Measurements from ENCODE around the gene FAM111A. TPM values are rescaled to one million over a fixed set of nuclear protein-coding genes. Genes with fewer than 3 reads are reported as not detected.
"Not testable (repeated sequence)": the region's sequence is repeated elsewhere in the genome, so short reads cannot be mapped to it uniquely, and the experiment has no call there.

Gene FAM111A
- total RNA-seq, 1 experiment from 2014 or later: 54.8 TPM

- Histone ChIP-seq H3K27me3 (replicated peaks; ENCODE audit: insufficient read depth, low read depth, low read length, poor library complexity) (no peaks in the 10 kb centered on the region), H3K36me3 (ENCODE audit: insufficient read depth, low read length, poor library complexity, severe bottlenecking) (peaks cover 70% of the 10 kb centered on the region), H3K4me3 (ENCODE audit: low read depth, low read length, poor library complexity, severe bottlenecking) (no peak overlapping the region), H3K4me1 (ENCODE audit: insufficient read depth, low read length, poor library complexity, severe bottlenecking) (no peaks in the 10 kb centered on the region), H3K27ac (ENCODE audit: low read depth, low read length, poor library complexity, severe bottlenecking) (no peak overlapping the region), H3K9me3 (ENCODE audit: low read depth, low read length, poor library complexity, severe bottlenecking) (peaks cover 32% of the 10 kb centered on the region)
- no peak for DNase-seq (ENCODE audit: low spot score)
- TF ChIP-seq CTCF (conservative IDR thresholded peaks at IDR 0.05; ENCODE audit: low read depth, low read length) (no peak), EZH2 (IDR thresholded peaks at IDR 0.05; ENCODE audit: borderline replicate concordance, low read depth, low read length, poor library complexity, severe bottlenecking) (no peak)
- intact Hi-C loops (cut with micrococcal nuclease; ENCODE audit: unreplicated experiment): no loop called here
- POLR2A ChIA-PET (ENCODE audit: low non-redundant PET): no interaction called here
- no TSS peak for BruUV-seq (replicated peaks)
- CTCF ChIA-PET: no interaction called here
Measured at GRCh38 chr11:59119826-59120225, 22.8 kb upstream of the FAM111A start.

- no peaks in the 10 kb centered on the region for H3K36me3 ChIP-seq (ENCODE audit: insufficient read depth, low read length, poor library complexity, severe bottlenecking)
- H3K9me3 ChIP-seq (ENCODE audit: low read depth, low read length, poor library complexity, severe bottlenecking): peaks cover 15% of the 10 kb centered on the region
- no peaks in the 10 kb centered on the region for H3K4me1 ChIP-seq (ENCODE audit: insufficient read depth, low read length, poor library complexity, severe bottlenecking)
- no peaks in the 10 kb centered on the region for H3K27me3 ChIP-seq (replicated peaks; ENCODE audit: insufficient read depth, low read depth, low read length, poor library complexity)
- intact Hi-C loops (cut with micrococcal nuclease; ENCODE audit: unreplicated experiment): loop anchor here (1.0 to 10.0 kb wide), 5 partner anchors 39 to 484 kb away; no protein-coding TSS in a partner anchor
- BruUV-seq (replicated peaks): no TSS peak
- DNase-seq (ENCODE audit: low spot score): peak; percentile 91
- H3K27ac ChIP-seq (ENCODE audit: low read depth, low read length, poor library complexity, severe bottlenecking): no peak overlapping the region
- CTCF ChIA-PET: interaction anchor here (0.6 to 1.8 kb wide), 9 partner anchors 9 to 483 kb away, joined by 3 to 14 read pairs (median 6); partner anchors contain the start of gene FAM111B
- TF ChIP-seq EZH2 (IDR thresholded peaks at IDR 0.05; ENCODE audit: borderline replicate concordance, low read depth, low read length, poor library complexity, severe bottlenecking) (no peak), CTCF (conservative IDR thresholded peaks at IDR 0.05; ENCODE audit: low read depth, low read length) (peak; percentile 99)
- no peak overlapping the region for H3K4me3 ChIP-seq (ENCODE audit: low read depth, low read length, poor library complexity, severe bottlenecking)
- POLR2A ChIA-PET (ENCODE audit: low non-redundant PET): no interaction called here
Measured at GRCh38 chr11:59135648-59136461, 6.8 kb upstream of the FAM111A start.

GRCh38 chr11:59136551-59136950, 6.1 kb upstream of the FAM111A start:
- H3K27me3 ChIP-seq (replicated peaks; ENCODE audit: insufficient read depth, low read depth, low read length, poor library complexity); H3K4me1 ChIP-seq (ENCODE audit: insufficient read depth, low read length, poor library complexity, severe bottlenecking); H3K27ac ChIP-seq (ENCODE audit: low read depth, low read length, poor library complexity, severe bottlenecking); POLR2A ChIA-PET (ENCODE audit: low non-redundant PET); BruUV-seq (replicated peaks); H3K4me3 ChIP-seq (ENCODE audit: low read depth, low read length, poor library complexity, severe bottlenecking); H3K36me3 ChIP-seq (ENCODE audit: insufficient read depth, low read length, poor library complexity, severe bottlenecking); DNase-seq (ENCODE audit: low spot score): not testable (repeated sequence)
- H3K9me3 ChIP-seq (ENCODE audit: low read depth, low read length, poor library complexity, severe bottlenecking): peaks cover 11% of the 10 kb centered on the region
- intact Hi-C loops (cut with micrococcal nuclease; ENCODE audit: unreplicated experiment): loop anchor here (1.0 to 10.0 kb wide), 5 partner anchors 39 to 484 kb away; no protein-coding TSS in a partner anchor
- CTCF ChIA-PET: interaction anchor here (0.6 to 1.8 kb wide), 7 partner anchors 8 to 484 kb away, joined by 3 to 14 read pairs (median 8); partner anchors contain the start of gene FAM111B

Data from A673 (cell line).